Activated gamma-delta T cell (primary cell): ENCODE data around the gene SCYL3.
"Not testable (repeated sequence)": the region's sequence is repeated elsewhere in the genome, so short reads cannot be mapped to it uniquely, and the experiment has no call there.

Source experiments
- DNase-seq: peaks from one replicate; lab custom pipeline; 2025; lab: John Stamatoyannopoulos, UW
- total RNA-seq, 2 donors: gene quantifications; one replicate each; lab custom pipeline; 2026; lab: John Stamatoyannopoulos, UW

The SCYL3 gene
- 61.7 to 76.8 reads per million in 2 donors for total RNA-seq

GRCh38 chr1:169893645-169894423 lies at the start of gene SCYL3:
TSS of gene SCYL3 (minus strand) at chr1:169893896. CDS start at chr1:169888840, 5,056 bp downstream.
- DNase-seq, result peak; percentile 76

GRCh38 chr1:169941982-169942830 lies 48.5 kb upstream of the SCYL3 start:
- DNase-seq, result no peak

GRCh38 chr1:169933984-169934725 lies 40.5 kb upstream of the SCYL3 start:
- no peak for DNase-seq

GRCh38 chr1:169931795-169932231 lies 38.1 kb upstream of the SCYL3 start:
- DNase-seq, result no peak

GRCh38 chr1:169929210-169929526 lies 35.5 kb upstream of the SCYL3 start:
- DNase-seq, result no peak

- no peak for DNase-seq
Observed at GRCh38 chr1:169928438-169929209, 34.9 kb upstream of the SCYL3 start.

GRCh38 chr1:169925505-169926482 lies 32.1 kb upstream of the SCYL3 start:
- no peak for DNase-seq

- DNase-seq, result no peak
Observed at GRCh38 chr1:169924829-169925228, 31.1 kb upstream of the SCYL3 start.

- DNase-seq, result no peak
Observed at GRCh38 chr1:169924063-169924462, 30.4 kb upstream of the SCYL3 start.

- no peak for DNase-seq
Observed at GRCh38 chr1:169921080-169921479, 27.4 kb upstream of the SCYL3 start.

GRCh38 chr1:169918927-169919326 lies 25.2 kb upstream of the SCYL3 start:
- DNase-seq, result no peak

- not testable (repeated sequence) for DNase-seq
Observed at GRCh38 chr1:169918220-169918619, 24.5 kb upstream of the SCYL3 start.

- DNase-seq, result no peak
Observed at GRCh38 chr1:169915150-169915549, 21.5 kb upstream of the SCYL3 start.

GRCh38 chr1:169914531-169914930 lies 20.8 kb upstream of the SCYL3 start:
- no peak for DNase-seq

GRCh38 chr1:169909499-169909898 lies 15.8 kb upstream of the SCYL3 start:
- DNase-seq, result no peak

GRCh38 chr1:169906938-169907337 lies 13.2 kb upstream of the SCYL3 start:
- no peak for DNase-seq

- no peak for DNase-seq
Observed at GRCh38 chr1:169904834-169905233, 11.1 kb upstream of the SCYL3 start.

- DNase-seq, result no peak
Observed at GRCh38 chr1:169902751-169903150, 9.1 kb upstream of the SCYL3 start.

GRCh38 chr1:169901115-169901514 lies 7.4 kb upstream of the SCYL3 start:
- DNase-seq, result no peak

GRCh38 chr1:169900571-169900970 lies 6.9 kb upstream of the SCYL3 start:
- DNase-seq, result no peak
